Measurements from ENCODE around the gene ZNF799. TPM values are rescaled to one million over a fixed set of nuclear protein-coding genes. Genes with fewer than 3 reads are reported as not detected.

ZNF799 gene
- total and polyA plus RNA-seq, 2 of the 4 experiments (the other 2 are of a cell fraction) = 0.79 to 3.4 TPM

Small RNA genes lying within 50 kb of the gene (microRNA-seq; reads per million reads assigned to microRNA genes)
- not detected for gene RPS29P23 (ENCODE audit: insufficient read depth, insufficient read length)

Small RNA genes lying within 50 kb of the gene (small RNA-seq; reads per million reads assigned to genes)
- gene RPS29P23 = 0 reads per million in 5 experiments

Other genes starting within 250 kb of the ZNF799 start
- 14.4 and 16.7 TPM in 2 replicates for gene ZNF625, start 244.5 kb downstream of the ZNF799 start, total RNA-seq (2012; rRNA removed)
- 1.8 and 2.5 TPM in 2 replicates for gene ZNF625, start 244.5 kb downstream of the ZNF799 start, polyA plus RNA-seq (2012; rRNA removed)
- 6.8 and 9.4 TPM in 2 replicates for gene ZNF136, start 238.2 kb downstream of the ZNF799 start, total RNA-seq (2012; rRNA removed)
- gene ZNF136, start 238.2 kb downstream of the ZNF799 start, polyA plus RNA-seq (2012; rRNA removed) = 1.4 and 1.9 TPM in 2 replicates
- 6.1 and 6.6 TPM in 2 replicates for gene ZNF44, start 106.4 kb downstream of the ZNF799 start, total RNA-seq (2012; rRNA removed)
- gene ZNF44, start 106.4 kb downstream of the ZNF799 start, polyA plus RNA-seq (2012; rRNA removed) = 2.6 and 3.5 TPM in 2 replicates
- gene ZNF563, start 67.6 kb downstream of the ZNF799 start, total RNA-seq (2012; rRNA removed) = 2.0 and 3.1 TPM in 2 replicates
- gene ZNF563, start 67.6 kb downstream of the ZNF799 start, polyA plus RNA-seq (2012; rRNA removed) = 1.2 and 1.3 TPM in 2 replicates
- 3.6 and 4.4 TPM in 2 replicates for gene ZNF442, start 35.6 kb downstream of the ZNF799 start, total RNA-seq (2012; rRNA removed)
- gene ZNF442, start 35.6 kb downstream of the ZNF799 start, polyA plus RNA-seq (2012; rRNA removed) = 0.34 and 0.58 TPM in 2 replicates
- gene ZNF443, start 39.8 kb upstream of the ZNF799 start, total RNA-seq (2012; rRNA removed) = 3.2 and 3.6 TPM in 2 replicates
- 0.52 and 0.79 TPM in 2 replicates for gene ZNF443, start 39.8 kb upstream of the ZNF799 start, polyA plus RNA-seq (2012; rRNA removed)
- 3.8 and 4.2 TPM in 2 replicates for gene ZNF709, start 83.5 kb upstream of the ZNF799 start, total RNA-seq (2012; rRNA removed)
- gene ZNF709, start 83.5 kb upstream of the ZNF799 start, polyA plus RNA-seq (2012; rRNA removed) = 0.43 and 0.50 TPM in 2 replicates
- gene ZNF564, start 150.2 kb upstream of the ZNF799 start, total RNA-seq (2012; rRNA removed) = 6.3 and 9.4 TPM in 2 replicates
- gene ZNF564, start 150.2 kb upstream of the ZNF799 start, polyA plus RNA-seq (2012; rRNA removed) = 1.2 and 1.5 TPM in 2 replicates
- 8.1 and 9.0 TPM in 2 replicates for gene ZNF490, start 209.5 kb upstream of the ZNF799 start, total RNA-seq (2012; rRNA removed)
- 1.5 and 1.7 TPM in 2 replicates for gene ZNF490, start 209.5 kb upstream of the ZNF799 start, polyA plus RNA-seq (2012; rRNA removed)
- 15.8 and 19.4 TPM in 2 replicates for gene ZNF791, start 209.6 kb upstream of the ZNF799 start, total RNA-seq (2012; rRNA removed)
- 7.0 and 7.1 TPM in 2 replicates for gene ZNF791, start 209.6 kb upstream of the ZNF799 start, polyA plus RNA-seq (2012; rRNA removed)

Data from IMR-90 (cell line).